GM19452 (cell line): Measurements from ENCODE around the gene ARL8A.
A peak's percentile ranks its signal among the peaks of the same experiment; 100 is the strongest.
"Not testable (repeated sequence)": the region's sequence is repeated elsewhere in the genome, so short reads cannot be mapped to it uniquely, and the experiment has no call there.

ENCODE experiments used
- ATAC-seq: cut with Tn5 transposase; IDR thresholded peaks from one replicate; pipeline ENCODE4 v1.9.1; 2021; ENCODE audit not compliant: unreplicated experiment

Gene ARL8A

DNA sequence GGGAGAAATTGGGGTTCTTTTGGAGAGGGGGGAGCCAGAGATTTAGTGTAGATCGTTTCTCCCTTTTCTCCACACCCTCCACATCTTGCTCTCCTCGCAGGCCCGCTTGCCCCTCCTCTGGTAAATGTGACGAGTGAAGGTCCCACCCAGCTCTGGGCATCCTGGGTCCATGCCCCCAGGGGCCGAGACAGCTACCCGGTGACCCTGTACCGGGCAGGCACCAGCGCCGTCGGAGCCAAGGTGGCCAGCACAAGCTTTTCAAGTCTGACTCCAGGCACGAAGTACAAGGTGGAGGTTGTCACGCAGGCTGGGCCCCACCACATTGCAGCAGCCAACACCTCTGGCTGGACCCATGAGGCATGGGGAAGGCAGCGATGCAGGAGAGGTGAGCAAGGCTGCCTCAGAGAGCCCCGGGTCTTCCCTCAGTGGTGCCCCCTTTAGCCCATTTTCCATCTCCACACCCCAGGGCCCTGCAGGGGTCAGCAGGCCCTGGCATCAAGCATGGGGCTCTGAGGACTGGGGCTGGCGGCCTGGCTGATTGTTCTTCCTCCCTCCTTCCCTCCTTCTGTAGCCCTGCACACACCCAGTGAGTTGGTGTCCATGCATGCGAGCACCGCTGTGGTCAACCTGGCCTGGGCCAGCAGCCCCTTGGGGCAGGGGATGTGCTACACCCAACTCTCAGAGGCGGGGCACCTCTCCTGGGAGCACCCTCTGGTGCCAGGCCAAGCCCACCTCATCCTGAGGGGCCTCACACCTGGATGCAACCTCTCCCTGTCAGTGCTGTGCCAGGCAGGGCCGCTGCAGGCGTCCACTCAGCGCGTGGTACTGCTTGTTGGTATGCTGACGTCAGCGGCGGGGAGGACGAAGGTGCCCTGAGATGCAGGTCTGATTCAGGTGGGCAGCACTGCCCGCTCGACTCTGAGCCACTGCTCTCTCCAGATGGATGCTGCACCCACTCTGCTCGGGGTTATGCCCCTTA, 32.7 kb upstream of the ARL8A start:
- ATAC-seq: no peak

DNA sequence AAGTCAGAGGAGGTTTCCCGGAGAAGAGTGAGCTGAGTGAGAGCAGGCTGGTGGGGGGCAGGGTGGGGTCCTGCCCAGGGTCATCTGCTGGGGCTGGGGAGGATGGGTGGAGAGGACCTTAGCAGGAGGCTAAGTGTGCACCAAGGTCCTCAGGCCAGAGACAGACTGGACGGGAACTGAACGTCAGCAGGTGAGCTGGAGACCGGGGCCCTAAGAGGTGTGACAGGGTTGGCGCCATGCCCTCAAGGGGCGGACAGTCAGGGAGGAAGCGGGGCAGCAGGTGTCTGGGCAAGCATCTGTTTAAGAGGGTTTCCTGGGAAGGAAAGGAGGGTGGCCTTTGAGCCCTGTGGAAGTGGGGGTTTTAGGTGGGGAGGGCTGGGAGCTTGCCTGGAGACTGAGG, 29.5 kb upstream of the ARL8A start:
- no peak for ATAC-seq

- ATAC-seq: no peak
Measured at GRCh38 chr1:202172015-202172355, 27.4 kb upstream of the ARL8A start.

GRCh38 chr1:202171292-202172014, 26.9 kb upstream of the ARL8A start:
- ATAC-seq: no peak

- ATAC-seq: no peak
Measured at GRCh38 chr1:202170726-202171125, 26.2 kb upstream of the ARL8A start.

DNA sequence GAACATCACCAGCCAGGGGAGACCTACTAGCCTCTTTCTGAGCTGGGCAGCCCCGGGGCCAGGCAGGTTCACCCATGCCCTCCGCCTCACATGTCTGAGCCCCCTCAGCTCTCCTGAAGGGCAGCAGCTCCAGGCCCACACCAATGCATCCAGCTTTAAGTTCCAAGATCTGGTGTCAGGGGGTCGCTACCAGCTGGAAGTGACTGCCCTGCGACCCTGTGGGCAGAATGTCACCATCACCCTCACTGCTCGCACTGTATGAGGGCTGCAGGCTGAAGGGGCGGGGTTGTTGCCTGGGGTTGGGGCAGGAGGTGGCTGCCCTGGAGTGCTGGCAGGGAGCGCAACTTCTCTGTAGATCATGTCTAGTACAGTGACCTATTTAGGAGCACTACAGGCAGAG, 24.3 kb upstream of the ARL8A start:
- no peak for ATAC-seq

DNA sequence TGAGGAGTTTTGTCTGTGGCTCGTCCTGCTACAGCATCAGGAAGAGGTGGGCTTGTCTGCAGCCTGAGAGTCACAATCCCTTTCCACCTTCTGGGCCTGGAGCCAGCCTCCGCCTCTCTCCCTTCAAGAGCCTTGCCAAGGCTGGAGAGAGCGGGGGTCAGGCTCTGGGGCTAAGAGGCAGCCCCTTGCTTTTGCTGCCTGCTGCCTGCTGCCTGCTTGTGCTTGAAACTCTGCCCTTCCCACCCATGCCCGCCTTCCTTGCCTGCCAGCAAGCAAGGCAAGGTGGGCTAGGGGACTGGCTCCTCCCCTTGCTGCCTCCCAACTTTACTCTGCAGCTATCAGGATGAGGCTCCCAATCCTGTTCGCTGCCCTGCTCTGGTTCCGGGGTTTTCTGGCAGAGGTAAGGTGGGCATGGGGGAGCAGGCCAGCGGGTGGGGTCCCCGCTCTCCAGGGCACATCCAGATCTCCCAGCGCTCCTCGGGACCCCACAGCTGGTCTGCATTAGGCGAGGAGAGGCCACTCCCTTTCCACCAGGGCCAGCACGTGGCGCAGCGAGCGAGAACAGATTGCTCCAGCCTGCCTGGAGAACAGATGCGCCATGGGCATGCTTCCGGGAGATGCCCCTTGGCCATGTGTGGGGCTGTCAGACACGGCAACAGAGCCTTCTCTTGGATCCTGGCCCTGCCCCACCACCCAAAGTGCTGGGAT, 23.3 kb upstream of the ARL8A start:
- no peak for ATAC-seq

- ATAC-seq: not testable (repeated sequence)
Measured at GRCh38 chr1:202167054-202167453, 22.5 kb upstream of the ARL8A start.

DNA sequence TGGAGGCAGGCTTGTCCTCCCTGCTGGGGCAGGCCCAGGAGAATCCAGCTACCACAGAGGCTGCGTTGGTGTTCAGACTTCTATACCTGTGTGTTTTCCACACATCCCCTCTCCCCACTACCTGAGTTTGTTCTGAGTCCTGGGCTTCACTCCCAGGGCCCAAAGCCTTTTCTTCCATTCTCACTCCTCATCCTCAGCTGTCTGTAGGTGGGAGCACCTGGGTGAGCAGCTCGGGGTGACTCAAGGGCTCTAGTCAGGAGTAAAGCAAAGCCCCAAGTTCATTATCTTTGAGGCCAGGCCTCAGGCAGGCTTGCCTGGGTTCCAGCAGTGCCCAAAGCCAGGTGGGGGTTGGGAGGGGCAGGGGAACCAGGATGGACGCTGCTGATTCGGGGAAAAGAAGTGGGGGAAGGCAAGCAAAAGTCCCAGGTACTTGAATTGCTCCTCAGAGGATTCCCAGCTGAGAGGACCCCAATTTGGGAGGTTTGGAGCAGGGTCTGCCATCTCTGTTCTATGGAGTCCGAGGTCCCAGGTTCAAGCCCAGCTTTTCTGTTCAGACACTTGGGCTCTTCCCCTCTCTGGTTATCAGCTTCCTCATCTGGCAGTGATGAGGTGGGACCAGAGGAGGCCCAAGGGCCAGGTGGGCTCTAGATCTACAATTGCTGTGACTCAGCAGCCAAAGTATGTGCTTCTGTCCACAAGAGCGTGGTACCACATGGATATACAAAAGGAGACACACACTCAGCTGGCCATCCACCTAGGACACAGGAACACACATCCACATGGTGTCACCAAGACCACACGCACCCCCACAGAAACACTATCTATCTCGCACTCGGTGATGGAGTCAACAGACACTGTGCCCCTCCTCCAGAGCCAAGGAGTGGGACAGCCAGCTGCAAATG, 21.7 kb upstream of the ARL8A start:
- ATAC-seq: no peak

- ATAC-seq: no peak
Measured at GRCh38 chr1:202165267-202165941, 20.9 kb upstream of the ARL8A start.

- peak; percentile 57 for ATAC-seq
Measured at GRCh38 chr1:202164271-202165037, 19.9 kb upstream of the ARL8A start.

DNA sequence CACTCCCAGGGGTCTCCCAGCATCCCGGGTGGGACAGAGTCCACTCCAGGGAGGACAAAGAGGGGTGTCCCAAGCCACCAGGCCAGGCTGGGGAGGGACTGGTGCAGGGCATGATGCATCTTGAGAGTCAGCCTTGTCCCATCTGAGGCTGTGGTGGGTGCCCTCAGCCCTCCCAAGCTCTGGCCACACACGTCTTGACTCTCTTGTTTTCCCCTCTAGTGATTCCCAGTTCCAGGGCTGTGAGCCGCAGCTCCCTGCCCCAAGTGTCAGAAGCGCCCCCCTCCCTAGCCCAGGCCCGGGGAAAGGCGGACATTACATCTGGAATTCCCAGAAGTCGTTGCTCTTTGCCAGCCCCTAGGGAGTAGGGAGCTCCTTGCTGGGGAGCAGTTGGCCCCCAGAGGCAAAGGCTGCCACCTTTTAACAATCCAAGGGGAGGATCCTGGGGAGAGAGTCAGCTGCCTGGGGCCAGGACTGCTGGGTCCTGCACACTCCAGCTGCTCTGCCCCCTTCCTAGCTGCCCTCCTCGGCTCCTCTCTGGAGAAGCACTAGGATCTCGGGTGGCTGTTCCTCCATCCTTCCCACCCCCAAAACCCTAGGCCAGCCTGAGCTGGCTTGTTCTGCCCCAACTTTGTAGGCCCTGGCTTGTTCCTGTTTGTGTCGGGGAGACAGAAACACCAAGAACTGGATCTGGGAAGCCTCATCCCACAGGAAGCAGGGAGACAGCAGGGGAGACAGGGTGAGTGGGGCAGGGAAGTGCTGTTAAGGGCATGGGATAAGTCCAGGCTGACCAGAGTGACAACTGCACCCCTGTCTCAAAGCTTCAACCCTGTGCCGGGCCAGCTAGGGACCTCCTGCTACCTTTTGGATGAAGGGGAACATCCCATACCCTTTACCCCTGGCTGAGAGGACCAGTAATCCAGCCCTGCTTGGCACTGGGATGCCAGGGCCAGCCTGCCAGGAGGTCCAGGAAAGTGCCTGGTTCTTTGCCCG, 19.0 kb upstream of the ARL8A start:
- ATAC-seq: no peak

DNA sequence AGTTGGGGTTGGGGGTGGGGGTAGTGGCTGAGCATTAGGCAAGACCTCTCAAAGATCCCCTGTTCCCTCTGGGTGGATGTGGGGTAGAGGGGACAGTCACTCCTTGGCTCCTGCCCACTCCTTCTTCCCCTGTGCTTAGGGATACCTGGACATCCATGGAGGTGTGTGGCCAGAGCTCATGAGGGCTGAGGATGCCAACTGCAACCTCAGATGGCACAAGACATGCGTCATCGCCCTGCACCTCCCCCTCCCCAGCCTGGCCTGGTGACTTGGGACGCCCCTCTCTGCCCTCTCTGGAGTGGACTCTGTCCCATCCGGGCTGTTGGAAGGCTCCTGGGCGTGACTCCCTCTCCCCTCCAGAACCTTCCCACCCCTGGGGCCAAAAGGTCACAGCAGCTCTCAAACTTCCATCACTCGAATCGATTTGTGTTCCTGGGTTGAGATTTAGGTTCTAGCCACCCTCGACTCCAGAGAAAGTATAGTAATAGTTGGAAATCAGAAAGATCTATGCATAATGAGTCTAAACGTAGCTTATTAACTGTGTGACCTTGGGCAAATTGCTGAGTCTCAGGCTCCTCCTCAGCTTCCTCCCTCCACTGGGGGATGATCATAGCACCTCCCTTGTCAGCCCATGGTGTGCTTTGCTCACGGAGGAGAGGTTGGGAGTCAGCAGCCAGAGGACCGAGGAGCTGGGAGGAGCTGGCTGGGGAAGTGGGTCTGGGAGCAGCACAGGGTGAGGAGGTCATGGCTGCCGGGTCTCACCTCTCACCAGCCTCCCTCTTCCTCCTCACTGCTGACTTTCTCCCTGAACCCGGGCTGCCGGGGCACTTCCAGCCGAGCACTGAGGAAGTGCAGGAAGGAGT, 18.1 kb upstream of the ARL8A start:
- ATAC-seq: no peak

DNA sequence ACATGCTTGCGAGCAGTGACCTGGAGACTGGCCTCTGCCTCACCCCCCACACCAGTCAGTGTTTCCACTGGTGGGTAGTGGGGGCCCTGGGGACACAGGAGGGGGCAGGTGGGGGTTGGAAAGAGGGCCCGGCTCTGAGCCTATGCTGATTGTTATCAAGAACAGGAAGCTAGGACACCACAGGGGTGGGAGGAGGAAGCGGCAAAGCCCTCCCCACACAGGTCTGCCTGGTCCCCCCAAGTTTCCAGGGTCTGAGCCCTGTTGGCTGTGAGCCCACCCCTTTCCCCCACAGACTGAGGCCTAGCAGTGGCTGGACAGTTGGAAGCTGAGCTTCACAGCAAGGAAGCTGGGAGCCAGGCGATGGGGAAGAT, 17.5 kb upstream of the ARL8A start:
- ATAC-seq: no peak

DNA sequence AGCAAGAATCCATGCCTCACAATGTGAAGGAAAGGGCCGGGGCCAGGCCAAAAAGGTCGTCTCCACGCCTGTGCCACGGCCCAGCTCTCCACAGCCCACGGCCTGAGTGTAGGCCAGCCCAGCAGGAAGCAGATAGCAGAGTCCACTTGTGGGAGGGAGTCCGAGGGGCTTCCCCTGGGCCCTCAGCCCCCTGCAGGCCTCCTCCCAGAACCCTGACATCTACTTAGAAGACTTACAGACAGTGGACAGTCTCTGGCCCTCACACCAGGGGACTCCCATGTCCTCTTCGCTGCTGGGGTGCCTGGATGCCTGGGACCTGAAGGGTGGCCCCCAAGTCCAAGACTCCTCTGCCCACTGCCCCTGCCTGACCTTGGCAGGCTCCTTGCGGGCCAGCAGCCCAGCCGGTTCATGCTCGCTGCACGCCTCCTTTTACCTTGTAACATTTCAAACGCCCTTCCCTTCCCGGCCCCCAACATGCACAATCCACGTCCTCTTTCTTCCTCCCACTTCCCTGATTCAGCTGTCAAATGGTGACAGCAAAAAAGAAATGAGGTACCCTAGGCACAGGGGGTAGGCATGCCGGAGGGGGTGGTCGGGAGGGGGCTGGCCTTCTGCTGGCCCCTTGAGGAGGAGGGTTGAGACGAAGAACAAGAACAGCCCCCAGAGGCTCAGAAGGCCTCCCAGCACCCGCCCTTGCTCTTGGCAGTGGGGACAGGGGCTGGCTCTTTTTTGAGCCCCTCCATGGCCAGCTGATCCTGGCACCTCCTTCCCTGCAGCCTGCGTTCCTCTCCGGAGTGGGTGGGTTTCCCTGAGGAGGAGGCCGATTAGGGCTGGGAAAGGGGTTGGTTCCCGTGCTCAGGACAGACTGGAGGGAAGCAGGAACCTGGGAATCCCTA, 16.9 kb upstream of the ARL8A start:
- no peak for ATAC-seq

- ATAC-seq: peak; percentile 34
Measured at GRCh38 chr1:202160377-202160940, 15.9 kb upstream of the ARL8A start, which contains the start of gene PTPN7. Gene PTPN7, minus strand, starts transcription at chr1:202160602. Its CDS starts 1,200 bp downstream, at chr1:202159402.
